ENCODE measurements around the gene MOG. TPM values are rescaled to one million over a fixed set of nuclear protein-coding genes. Genes with fewer than 3 reads are reported as not detected.
"Not testable (repeated sequence)": the region's sequence is repeated elsewhere in the genome, so short reads cannot be mapped to it uniquely, and the experiment has no call there.

The MOG gene
- total RNA-seq, 2 donors from 2014 or later, result not detected

DNA sequence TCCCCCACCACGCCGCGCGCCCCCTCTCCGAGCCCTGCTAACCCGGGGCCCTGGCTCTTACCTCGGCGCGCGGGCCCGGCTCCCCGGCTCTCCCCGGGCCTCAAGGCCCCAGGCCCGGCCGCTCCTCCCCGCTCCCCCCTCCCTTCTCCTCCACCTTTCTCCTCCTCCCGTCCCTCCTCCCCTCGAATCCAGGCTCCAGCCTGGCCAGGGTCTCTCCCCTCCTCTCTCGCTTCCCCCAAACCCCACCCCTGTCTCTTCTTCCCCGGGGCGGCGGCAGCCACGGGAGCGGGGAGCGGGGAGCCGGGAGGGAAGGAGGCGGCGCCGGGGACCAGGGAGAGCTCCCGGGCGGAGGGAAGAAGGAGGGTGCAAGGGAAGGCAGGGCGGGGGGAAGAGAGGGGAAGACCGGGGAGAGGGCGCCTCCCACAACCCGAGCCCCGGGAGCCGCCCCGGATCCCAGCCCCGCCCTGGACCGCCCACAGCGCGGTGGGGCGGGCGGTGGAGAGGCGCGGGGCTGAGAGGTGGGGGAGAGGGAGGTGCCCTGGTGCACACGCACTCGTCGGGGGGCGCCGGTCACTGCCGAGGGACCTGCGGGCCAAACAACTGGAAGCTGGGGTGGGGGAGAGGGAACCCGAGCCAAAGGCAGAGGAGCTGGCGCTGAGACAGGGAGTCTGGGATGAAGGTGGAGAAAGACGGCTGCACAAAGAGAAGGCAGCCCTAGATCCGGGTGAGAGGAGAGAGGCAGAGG, 23.9 kb upstream of the MOG start, which contains the start of gene GABBR1:
Gene GABBR1 (minus strand): TSS at position 395 of the 745 bp plus-strand sequence. CDS start 798 bp downstream, outside the sequence.
- ATAC-seq, result peak; percentile 95
- intact Hi-C loops (cut with DNase I, micrococcal nuclease), result no loop called here
- DNase-seq, result peak; percentile 87 to 92

DNA sequence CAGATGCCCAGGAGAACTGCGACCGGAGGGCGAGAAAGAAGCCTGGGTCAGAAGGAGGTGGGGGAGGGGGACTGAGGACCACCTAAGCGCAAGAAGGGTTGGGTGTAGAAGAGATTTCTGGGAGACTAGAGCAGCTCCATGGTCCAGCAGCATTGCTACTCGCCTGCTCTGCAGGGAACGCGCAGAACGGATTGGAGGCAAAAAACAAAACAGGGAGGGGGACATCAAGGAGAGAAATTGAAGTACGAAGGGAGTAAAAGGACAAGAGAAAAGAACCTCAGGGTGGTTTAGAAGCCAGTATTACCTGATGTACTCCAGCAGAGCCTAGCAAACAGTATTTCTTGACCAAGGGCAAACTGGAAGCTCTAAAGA, 23.4 kb upstream of the MOG start:
- intact Hi-C loops (cut with DNase I, micrococcal nuclease), result no loop called here
- DNase-seq (no peak), ATAC-seq (peak; percentile 22)

GRCh38 chr6:29637247-29637646, 19.6 kb upstream of the MOG start:
- intact Hi-C loops (cut with DNase I, micrococcal nuclease), result no loop called here
- DNase-seq (no peak), ATAC-seq (no peak)

- peak; percentile 66 to 74 for DNase-seq
- ATAC-seq, result peak; percentile 93
- intact Hi-C loops (cut with DNase I, micrococcal nuclease), result no loop called here
Observed at GRCh38 chr6:29641430-29642148, 15.3 kb upstream of the MOG start.

GRCh38 chr6:29647927-29648642, 8.8 kb upstream of the MOG start:
- intact Hi-C loops (cut with DNase I, micrococcal nuclease), result no loop called here
- ATAC-seq, result no peak
- DNase-seq, result no peak

GRCh38 chr6:29649701-29650673, 6.9 kb upstream of the MOG start:
- DNase-seq (peak; percentile 99 to 100), ATAC-seq (peak; percentile 94)
- intact Hi-C loops (cut with DNase I, micrococcal nuclease), result no loop called here

DNA sequence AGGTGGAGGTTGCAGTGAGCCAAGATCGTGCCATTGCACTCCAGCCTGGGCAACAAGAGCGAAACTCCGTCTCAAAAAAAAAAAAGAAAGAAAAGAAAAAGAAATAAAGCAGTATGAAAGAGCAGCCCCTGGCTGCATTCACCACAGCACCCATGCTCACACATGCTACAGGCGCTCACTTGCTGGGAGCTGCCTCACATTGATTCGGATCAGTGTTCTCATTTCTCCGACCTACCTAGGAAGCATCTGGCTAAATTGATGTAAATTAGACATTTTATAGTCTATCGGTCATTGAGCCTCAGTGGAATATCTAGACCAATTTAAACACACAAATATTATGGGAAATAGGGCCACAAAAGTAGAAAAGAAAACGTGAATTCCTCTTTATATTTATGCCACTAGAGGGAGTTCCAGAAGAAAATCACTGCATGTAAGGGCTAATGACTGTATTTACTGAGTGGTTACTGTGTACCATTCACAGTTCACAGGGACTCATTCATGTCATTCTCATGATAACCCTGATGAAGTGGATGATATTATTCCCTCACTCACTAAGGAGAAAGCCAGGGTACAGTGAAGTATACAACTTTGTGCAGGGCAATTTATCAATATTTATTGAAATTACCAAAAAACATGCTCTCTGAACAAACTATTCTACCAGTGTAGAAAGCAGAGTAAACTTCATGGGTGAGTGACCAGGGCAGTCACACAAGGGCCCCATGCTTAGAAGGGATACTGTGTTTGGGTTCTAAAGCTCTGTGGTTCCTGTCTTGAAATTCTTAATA, 5.3 kb upstream of the MOG start:
- intact Hi-C loops (cut with DNase I, micrococcal nuclease), result no loop called here
- ATAC-seq (no peak), DNase-seq (no peak)

DNA sequence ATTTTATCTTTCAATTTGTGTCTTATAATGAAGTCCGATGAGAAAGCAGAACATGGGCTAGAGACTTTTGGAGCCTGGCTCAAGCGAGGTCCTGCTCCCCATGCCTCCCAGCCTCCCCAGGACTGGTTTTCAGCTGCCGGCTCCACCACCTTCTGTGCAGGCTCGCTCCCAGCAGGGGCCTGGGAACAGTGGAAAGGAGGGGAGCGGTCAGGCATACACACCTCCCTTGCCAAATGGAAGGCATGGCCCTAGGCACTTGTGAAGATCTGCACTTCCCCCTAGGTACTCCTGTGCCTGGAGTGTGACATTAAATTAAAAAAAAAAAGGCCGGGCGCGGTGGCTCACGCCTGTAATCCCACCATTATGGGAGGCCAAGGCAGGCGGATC, 4.7 kb upstream of the MOG start:
- no peak for ATAC-seq
- intact Hi-C loops (cut with DNase I, micrococcal nuclease), result no loop called here
- DNase-seq, result no peak

GRCh38 chr6:29653452-29654038, 3.3 kb upstream of the MOG start:
- intact Hi-C loops (cut with DNase I, micrococcal nuclease), result no loop called here
- DNase-seq (no peak), ATAC-seq (no peak)

GRCh38 chr6:29655658-29656057, 1.2 kb upstream of the MOG start:
- no peak for ATAC-seq
- no peak for DNase-seq
- intact Hi-C loops (cut with DNase I, micrococcal nuclease), result no loop called here

DNA sequence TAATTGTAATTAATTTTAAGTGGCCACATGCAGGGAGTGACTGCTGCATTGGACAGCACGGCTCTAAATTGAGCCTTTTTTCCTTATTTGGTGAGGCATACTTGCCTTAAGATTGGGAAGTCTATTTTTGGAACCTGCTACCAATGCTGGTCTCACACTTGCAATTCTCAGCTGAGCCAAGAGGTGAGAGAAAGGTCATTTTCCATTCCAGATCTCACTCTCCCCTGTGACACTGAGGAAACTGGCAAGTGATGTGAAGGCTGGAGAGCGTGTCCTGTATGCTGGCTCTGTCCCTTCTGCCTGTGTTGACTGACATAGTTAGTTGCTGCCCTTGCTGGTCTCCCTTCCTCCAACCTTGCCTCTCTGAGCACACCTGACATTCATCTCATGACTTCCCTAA, 735 bp upstream of the MOG start:
- ATAC-seq (no peak), DNase-seq (no peak)
- intact Hi-C loops (cut with DNase I, micrococcal nuclease), result no loop called here

DNA sequence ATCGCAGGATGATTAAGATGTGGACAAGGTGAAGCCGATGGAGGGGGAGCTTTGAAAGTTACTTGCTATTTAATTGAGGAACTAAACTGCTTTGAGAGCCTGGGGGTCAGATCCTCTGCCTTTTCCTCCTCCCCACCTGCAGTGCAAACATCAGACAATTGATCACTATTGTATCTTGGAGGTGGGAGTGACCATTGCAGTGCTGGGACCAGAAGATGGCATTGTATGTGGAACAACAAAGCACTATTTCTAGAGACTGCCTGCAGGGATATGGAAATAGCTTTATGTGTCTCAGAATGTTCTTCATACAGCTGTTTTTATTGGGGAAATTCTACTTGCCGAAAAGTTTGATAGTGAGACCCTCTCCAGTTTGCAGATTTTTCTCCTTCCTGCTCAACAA, 4.2 kb downstream of the MOG start:
- no peak for DNase-seq
- ATAC-seq, result no peak
- intact Hi-C loops (cut with DNase I, micrococcal nuclease), result no loop called here

- intact Hi-C loops (cut with DNase I, micrococcal nuclease); DNase-seq; ATAC-seq: not testable (repeated sequence)
Observed at GRCh38 chr6:29661502-29662141, 4.7 kb downstream of the MOG start.

- ATAC-seq, result no peak
Observed at GRCh38 chr6:29663300-29664042, 6.6 kb downstream of the MOG start.

DNA sequence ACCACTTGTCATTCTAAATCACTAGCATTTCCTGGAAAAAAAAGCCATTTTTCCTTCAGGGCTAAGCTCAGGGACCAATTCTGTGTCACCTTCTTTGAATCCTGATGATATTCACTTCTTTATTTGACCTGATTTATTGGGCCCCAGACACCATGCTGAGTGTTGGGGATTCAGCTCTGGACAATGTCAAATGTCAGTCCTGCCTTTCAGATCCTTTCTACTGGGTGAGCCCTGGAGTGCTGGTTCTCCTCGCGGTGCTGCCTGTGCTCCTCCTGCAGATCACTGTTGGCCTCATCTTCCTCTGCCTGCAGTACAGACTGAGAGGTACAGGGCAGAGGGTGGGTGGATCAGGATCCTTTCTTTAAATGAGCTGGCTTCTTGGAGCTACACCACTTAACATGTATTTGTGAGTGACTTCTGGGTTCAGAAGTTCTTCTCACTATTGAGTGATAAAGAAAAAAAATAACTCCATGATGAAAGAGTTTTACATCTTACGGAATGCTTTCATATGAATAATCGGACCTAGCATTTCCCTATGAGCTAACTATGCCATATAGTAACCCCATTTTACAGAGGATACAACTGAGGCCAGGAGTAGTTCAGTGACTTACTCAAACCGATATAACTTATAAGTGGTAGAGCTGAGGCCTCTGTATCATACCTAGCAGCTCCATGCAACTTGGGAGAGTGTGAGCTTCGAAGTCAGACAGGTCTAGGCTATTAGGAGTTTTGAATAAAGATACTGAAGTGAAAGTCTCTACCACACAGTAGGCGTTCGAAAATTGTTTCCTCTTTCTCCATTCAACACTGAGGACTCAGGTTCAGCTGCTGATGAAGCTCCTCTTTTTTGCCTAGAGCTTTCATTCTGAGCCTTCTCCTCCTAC, 9.3 kb downstream of the MOG start:
- intact Hi-C loops (cut with DNase I, micrococcal nuclease), result no loop called here
- no peak for ATAC-seq

More at GRCh38 chr6:29663300-29664042, 6.6 kb downstream of the MOG start:
- intact Hi-C loops (cut with DNase I, micrococcal nuclease), result no loop called here
- DNase-seq, result no peak

DNA sequence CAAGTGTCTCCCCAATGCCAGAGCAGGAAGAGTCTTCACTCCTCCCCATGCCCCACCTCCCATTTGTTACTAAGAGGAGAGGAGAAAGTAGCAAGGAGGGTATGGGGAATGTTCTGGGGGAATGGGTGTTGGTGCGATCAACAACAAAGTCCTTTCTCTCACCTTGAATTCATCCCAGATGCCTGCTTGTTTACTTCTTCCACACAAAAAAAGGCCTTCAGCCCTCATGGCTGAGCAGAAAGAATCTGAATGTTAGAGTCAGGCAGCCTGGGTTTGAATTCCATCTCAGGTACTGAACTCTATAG, 9.9 kb downstream of the MOG start:
- ATAC-seq, result no peak
- intact Hi-C loops (cut with DNase I, micrococcal nuclease), result no loop called here

More for the DNA sequence above, 9.3 kb downstream of the MOG start:
- DNase-seq, result no peak

More for the DNA sequence above, 9.9 kb downstream of the MOG start:
- no peak for DNase-seq
